ENCODE data around the gene BCL10. TPM values are rescaled to one million over a fixed set of nuclear protein-coding genes. Genes with fewer than 3 reads are reported as not detected.

The BCL10 gene
- total RNA-seq, 1 experiment from 2014 or later = 24.2 TPM

- H3K27ac Mint-ChIP-seq = no peak overlapping the region
- DNase-seq (ENCODE audit: low spot score) = peak; percentile 56
Observed at GRCh38 chr1:85240174-85240601, 36.2 kb downstream of the BCL10 start.

More at GRCh38 chr1:85240174-85240601, 36.2 kb downstream of the BCL10 start:
- Mint-ChIP-seq H3K9me3 (0 out of 2 replicates have a peak, but pooled peaks cover 3% of the 10 kb centered on the region), H3K4me3 (no peak overlapping the region), H3K27me3 (ENCODE audit: low read depth) (no peaks in the 10 kb centered on the region), H3K36me3 (no peaks in the 10 kb centered on the region), H3K4me1 (peaks cover 25% of the 10 kb centered on the region)
- TF ChIP-seq ZNF317 (CRISPR knock-in tag; IDR thresholded peaks at IDR 0.05; ENCODE audit: borderline replicate concordance, low read depth) (no peak), CREB1 (CRISPR knock-in tag; IDR thresholded peaks at IDR 0.05) (no peak), SMAD4 (CRISPR knock-in tag; IDR thresholded peaks at IDR 0.05) (no peak), TEAD1 (CRISPR knock-in tag; IDR thresholded peaks at IDR 0.05) (no peak), NR1H2 (CRISPR knock-in tag; IDR thresholded peaks at IDR 0.05) (no peak), NFE2L1 (CRISPR knock-in tag; IDR thresholded peaks at IDR 0.05) (no peak), ZNF671 (CRISPR knock-in tag; IDR thresholded peaks at IDR 0.05) (no peak), ZNF219 (CRISPR knock-in tag; IDR thresholded peaks at IDR 0.05; ENCODE audit: borderline replicate concordance) (no peak), CTCF (IDR thresholded peaks at IDR 0.05) (no peak), E2F4 (CRISPR knock-in tag; IDR thresholded peaks at IDR 0.05; ENCODE audit: borderline replicate concordance, low read depth) (no peak), ZNF232 (CRISPR knock-in tag; IDR thresholded peaks at IDR 0.05) (no peak), SOX15 (CRISPR knock-in tag; IDR thresholded peaks at IDR 0.05) (no peak), ZSCAN18 (CRISPR knock-in tag; IDR thresholded peaks at IDR 0.05) (no peak), ETV6 (CRISPR knock-in tag; IDR thresholded peaks at IDR 0.05) (no peak), MAX (CRISPR knock-in tag; IDR thresholded peaks at IDR 0.05) (no peak), FOXJ3 (CRISPR knock-in tag; IDR thresholded peaks at IDR 0.05; ENCODE audit: borderline replicate concordance) (no peak), USF1 (CRISPR knock-in tag; IDR thresholded peaks at IDR 0.05) (no peak)
- TF ChIP-seq, protein P1, sequence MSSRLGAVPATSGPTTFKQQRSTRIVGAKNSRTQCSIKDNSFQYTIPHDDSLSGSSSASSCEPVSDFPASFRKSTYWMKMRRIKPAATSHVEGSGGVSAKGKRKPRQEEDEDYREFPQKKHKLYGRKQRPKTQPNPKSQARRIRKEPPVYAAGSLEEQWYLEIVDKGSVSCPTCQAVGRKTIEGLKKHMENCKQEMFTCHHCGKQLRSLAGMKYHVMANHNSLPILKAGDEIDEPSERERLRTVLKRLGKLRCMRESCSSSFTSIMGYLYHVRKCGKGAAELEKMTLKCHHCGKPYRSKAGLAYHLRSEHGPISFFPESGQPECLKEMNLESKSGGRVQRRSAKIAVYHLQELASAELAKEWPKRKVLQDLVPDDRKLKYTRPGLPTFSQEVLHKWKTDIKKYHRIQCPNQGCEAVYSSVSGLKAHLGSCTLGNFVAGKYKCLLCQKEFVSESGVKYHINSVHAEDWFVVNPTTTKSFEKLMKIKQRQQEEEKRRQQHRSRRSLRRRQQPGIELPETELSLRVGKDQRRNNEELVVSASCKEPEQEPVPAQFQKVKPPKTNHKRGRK (CRISPR knock-in tag; IDR thresholded peaks at IDR 0.05; ENCODE audit: borderline replicate concordance) = no peak
- TF ChIP-seq, protein P2, sequence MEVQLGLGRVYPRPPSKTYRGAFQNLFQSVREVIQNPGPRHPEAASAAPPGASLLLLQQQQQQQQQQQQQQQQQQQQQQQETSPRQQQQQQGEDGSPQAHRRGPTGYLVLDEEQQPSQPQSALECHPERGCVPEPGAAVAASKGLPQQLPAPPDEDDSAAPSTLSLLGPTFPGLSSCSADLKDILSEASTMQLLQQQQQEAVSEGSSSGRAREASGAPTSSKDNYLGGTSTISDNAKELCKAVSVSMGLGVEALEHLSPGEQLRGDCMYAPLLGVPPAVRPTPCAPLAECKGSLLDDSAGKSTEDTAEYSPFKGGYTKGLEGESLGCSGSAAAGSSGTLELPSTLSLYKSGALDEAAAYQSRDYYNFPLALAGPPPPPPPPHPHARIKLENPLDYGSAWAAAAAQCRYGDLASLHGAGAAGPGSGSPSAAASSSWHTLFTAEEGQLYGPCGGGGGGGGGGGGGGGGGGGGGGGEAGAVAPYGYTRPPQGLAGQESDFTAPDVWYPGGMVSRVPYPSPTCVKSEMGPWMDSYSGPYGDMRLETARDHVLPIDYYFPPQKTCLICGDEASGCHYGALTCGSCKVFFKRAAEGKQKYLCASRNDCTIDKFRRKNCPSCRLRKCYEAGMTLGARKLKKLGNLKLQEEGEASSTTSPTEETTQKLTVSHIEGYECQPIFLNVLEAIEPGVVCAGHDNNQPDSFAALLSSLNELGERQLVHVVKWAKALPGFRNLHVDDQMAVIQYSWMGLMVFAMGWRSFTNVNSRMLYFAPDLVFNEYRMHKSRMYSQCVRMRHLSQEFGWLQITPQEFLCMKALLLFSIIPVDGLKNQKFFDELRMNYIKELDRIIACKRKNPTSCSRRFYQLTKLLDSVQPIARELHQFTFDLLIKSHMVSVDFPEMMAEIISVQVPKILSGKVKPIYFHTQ (CRISPR knock-in tag; IDR thresholded peaks at IDR 0.05) = no peak
- TF ChIP-seq, protein P3, sequence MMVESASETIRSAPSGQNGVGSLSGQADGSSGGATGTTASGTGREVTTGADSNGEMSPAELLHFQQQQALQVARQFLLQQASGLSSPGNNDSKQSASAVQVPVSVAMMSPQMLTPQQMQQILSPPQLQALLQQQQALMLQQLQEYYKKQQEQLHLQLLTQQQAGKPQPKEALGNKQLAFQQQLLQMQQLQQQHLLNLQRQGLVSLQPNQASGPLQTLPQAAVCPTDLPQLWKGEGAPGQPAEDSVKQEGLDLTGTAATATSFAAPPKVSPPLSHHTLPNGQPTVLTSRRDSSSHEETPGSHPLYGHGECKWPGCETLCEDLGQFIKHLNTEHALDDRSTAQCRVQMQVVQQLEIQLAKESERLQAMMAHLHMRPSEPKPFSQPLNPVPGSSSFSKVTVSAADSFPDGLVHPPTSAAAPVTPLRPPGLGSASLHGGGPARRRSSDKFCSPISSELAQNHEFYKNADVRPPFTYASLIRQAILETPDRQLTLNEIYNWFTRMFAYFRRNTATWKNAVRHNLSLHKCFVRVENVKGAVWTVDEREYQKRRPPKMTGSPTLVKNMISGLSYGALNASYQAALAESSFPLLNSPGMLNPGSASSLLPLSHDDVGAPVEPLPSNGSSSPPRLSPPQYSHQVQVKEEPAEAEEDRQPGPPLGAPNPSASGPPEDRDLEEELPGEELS (CRISPR knock-in tag; IDR thresholded peaks at IDR 0.05) = no peak
- ATAC-seq = peak; percentile 94
- POLR2A ChIA-PET = interaction anchor here (0.9 to 1.5 kb wide), 4 partner anchors 16 to 295 kb away, joined by 3 read pairs; partner anchors contain the start of gene BCL10
- CTCF ChIA-PET = interaction anchor here (0.6 to 1.8 kb wide), 28 partner anchors 9 to 304 kb away, joined by 3 to 58 read pairs (median 4); partner anchors contain the start of gene C1orf52

All from WTC11 (cell line).